LNCAP (cell line): ENCODE results near the gene PCK2.

Source experiments
- CTCF ChIP-seq: fragments of 450-650 bp; IDR thresholded peaks from 2 replicates; pipeline ENCODE4 v1.5.1; 2017; ENCODE audit warnings: mild to moderate bottlenecking

Gene PCK2

GRCh38 chr14:24132061-24132685, 38.1 kb downstream of the PCK2 start:
- TF ChIP-seq CTCF = no peak

GRCh38 chr14:24132976-24133375, 38.9 kb downstream of the PCK2 start:
- no peak for TF ChIP-seq CTCF

- no peak for TF ChIP-seq CTCF
Observed at GRCh38 chr14:24133735-24134134, 39.6 kb downstream of the PCK2 start.

GRCh38 chr14:24135584-24135833, 41.4 kb downstream of the PCK2 start:
- TF ChIP-seq CTCF = no peak

DNA sequence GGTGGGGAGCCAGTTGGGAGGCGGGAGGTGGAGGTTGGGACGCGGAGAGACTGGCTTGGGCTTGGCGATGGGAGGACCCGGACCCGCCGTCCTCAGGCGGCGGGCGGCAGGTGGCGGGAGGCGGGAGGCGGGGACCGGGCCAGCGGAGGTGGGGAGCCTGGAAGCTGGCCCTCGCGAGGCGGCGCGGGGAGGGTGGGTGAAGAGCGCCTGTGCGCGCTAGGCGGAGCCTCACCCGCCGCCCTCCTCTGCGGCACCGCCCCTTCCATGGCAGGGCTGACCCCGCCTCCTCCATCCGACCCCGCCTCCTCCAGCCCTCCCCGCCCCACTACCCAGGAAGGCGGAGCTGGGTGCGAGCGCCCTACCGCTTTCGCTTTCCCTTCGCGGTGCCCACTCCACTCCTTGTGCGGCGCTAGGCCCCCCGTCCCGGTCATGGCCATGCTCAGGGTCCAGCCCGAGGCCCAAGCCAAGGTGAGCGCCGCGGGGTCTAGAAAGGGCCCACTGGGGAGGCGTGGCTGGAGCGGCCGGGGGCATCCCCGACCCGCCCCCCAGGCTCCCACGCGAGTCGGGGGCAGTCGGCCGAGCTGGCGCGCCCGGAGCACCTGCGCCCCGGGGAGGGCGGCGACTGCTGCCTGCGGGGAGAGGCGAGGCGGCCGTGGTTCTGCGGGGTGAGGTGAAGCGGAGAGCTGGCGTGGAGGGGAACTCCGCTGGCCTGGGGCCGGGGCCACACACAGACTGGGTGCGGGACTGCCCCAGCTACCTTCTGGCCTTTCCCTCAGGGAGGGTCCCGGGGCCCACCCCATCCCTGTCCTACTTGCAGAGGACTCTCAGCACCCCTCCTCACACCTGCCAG, 41.9 kb downstream of the PCK2 start, which contains the start of gene PSME1:
PSME1 (plus strand) TSS at position 361 of the 850 bp plus-strand sequence; CDS start at position 430, 69 bp downstream.
- no peak for TF ChIP-seq CTCF

GRCh38 chr14:24136684-24137528, 42.8 kb downstream of the PCK2 start:
- TF ChIP-seq CTCF = no peak

GRCh38 chr14:24137529-24138395, 43.7 kb downstream of the PCK2 start:
- TF ChIP-seq CTCF = no peak
